GM21619 (cell line): ENCODE data around the gene FAM20A.

ENCODE experiments used
- ATAC-seq: cut with Tn5 transposase; IDR thresholded peaks from one replicate; pipeline ENCODE4 v1.9.1; 2021; ENCODE audit not compliant: unreplicated experiment

FAM20A gene

DNA sequence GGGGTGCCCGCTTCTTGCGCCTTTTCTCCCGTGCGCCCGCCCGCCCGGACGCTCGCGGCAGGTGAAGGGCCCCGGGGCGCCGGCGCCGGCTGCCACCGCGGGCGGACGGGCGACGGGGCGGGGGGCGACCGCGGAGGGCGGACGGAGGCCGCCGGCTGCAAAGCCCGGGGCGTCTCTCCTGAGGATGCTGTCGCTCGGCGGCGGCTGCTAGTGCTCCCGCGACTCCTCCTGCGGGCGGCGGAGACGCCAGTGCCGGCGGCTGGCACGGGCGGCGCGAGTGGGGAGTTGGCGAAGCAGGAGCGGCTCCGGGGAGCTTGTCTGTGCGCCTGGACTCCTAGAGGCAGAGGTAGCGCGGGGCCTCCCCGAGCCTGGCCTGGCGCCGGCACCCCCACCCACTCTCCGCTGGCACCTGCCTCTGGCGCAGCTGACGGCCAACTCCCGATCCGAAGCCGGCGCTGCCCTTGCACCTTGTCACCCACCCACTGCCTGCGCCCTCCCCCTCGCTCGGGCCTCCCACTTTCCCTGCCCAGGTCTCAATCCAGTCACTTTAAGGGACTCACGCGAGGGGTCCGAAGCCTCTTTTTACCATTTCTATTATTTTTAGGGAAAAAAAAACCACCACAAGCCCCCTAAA, at the start of gene FAM20A:
TSS of gene FAM20A (minus strand) at position 437 of the 634 bp plus-strand sequence. CDS start 701 bp downstream, outside the sequence.
- no peak for ATAC-seq

DNA sequence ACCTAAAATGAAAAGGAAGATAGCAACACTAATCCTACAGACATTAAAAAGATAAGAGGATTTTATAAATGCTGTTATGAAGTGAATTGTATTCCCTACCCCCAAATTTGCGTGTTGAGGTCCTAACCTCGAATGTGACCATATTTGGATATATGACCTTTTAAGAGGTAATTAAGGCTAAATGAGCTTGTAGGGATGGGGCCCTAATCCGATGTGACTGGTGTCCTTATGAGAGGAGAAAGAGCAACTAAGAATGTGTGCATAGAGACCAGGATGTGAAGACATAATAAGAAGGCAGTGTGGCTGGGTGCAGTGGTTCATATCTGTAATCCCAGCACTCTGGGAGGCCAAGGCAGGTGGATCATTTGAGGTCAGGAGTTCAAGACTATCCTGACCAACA, 48.2 kb upstream of the FAM20A start:
- no peak for ATAC-seq

DNA sequence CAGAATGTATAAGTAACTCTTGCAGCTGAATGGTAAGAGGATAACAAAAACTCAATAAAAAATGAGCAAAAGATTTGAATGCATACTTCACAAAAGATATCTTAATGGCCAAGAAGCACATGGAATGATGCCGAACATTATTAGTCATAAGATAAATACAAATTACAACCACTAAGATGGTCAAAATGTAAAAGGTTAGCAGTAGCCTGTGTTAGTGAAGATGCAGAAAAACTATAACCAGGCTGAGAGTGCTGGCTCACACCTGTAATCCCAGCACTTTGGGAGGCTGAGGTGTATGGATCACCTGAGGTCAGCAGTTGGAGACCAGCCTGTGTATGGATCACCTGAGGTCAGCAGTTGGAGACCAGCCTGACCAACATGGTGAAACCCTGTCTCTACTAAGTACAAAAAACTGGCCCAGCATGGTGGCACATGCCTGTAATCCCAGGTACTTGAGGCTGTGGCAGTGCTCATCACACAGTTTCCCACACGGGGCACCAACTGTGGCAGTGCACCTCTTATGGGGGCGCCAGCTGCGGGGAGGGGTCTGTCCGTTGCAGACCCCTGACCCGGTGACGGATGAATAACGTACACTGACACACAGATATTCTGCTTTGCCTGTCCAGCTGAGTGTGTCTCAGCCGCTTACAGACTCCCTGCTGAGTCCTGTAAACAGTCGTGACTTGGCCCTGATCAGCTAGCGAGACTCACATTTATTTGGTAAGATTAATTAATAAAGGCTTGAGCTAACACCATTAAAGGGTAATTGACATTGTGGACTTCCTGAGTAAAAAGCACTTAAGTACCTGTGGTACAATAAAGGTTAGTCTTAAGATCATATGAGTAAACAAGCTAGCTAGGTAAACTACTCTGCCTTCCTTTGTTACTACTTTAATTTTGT, 45.7 kb upstream of the FAM20A start:
- no peak for ATAC-seq

DNA sequence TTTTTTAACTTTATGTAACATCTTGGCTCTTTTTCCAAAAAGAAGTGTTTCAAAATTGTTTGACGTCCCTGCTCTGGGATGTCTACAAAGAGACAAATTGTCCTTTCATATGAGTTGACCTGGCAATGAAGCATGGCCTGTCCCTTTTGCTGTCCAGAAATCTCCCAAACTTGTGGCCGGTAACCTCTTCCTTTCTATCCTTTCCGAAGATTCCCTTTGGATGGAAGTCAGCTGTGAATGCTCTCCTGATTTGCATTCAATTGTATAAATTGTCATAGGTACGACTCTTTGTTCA, 40.9 kb upstream of the FAM20A start:
- no peak for ATAC-seq

DNA sequence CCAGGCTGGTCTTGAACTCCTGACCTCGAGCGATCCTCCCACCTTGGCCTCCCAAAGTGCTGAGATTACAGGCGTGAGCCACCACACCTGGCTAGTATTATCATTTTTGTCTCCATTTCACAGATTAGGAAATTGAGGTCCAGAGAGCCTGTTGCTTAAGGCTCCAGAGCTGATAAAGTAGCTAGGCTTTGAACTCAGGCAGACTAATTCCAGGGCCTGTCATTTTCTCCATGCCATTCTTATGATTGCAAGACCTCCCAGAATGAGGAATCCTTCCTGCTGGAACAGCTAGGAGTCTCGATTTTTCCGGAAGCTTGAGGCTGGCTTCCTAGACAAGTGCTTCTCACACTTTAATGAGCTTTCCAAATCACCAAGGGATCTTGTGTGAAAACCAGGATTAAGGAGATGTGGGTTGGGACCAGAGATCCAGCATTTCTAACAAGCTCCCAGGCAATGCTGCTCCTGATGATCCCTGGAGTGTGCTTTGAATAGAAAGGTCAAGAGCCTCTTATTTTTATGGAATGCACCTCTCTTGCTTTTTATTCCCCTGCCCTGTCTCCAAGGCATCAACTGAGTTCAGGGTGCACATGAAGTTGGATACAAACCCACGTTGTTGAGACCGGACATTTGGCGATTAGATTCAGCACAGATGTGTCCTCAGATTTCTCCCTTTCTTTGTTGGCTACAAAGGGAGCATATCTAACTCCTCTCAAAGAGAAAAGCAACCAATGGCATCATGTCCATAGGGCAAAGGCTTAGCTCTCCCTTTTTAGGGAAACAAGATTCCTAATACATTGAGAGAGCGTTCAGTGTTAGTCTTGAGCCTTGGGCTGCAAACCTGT, 40.3 kb upstream of the FAM20A start:
- no peak for ATAC-seq

DNA sequence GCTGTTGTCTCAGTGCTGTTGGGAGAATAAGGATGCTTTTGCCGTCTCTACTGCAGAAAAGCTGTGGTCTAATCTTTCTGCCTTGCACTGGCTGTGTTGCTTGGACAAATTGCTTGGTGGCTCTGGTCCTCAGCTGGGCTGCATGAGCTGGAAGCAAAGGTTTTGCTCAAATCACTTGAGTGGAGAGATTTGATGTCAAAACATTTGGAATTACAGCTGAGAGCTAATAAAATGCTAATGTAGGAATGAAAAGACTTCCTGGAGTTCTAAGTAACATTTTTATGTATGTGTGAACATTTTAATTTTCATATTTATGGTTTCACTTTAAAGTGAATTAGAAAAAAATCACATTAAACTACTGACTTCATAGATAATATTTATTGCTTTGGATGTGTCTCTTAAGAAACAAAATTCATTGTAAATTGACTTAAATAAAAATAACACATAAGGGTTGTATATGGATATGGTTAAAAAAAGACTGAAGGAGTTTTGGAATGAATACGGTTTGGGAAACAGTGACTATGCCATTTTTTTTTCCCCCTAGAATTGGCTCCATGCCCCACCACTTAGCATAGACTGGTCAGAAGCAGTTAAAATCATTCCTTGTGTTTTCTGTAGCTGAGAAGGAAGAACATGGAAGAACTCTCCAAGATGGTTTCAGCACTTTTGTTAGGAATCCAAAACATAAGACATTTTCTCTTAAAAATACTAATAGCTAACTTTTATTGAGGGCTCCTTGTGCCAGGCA, 39.2 kb upstream of the FAM20A start:
- ATAC-seq = no peak

DNA sequence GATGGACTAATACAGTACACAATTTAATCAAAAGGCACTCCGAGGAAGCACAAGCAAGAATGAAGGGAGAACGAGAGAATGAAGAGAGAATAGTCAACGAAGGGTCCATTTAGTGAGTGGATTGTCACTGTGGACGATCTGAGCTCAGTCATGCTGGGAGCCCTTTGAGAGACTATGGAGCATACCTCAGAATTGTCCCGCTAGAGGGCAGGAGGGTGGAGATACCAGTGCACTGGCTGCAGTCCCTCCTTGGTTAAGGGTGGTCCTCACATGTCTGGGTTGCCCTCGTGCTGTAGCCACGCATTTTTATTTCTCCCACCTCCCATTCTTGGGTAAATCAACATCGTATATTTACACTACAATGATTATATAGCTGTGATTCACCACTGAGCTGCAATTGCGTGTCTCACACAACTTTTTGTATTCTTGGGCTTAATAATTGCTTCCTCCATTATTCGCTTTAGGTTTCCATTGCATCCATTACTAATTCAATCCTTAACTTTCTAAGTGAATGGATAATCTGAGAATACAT, 33.2 kb upstream of the FAM20A start:
- ATAC-seq = no peak

DNA sequence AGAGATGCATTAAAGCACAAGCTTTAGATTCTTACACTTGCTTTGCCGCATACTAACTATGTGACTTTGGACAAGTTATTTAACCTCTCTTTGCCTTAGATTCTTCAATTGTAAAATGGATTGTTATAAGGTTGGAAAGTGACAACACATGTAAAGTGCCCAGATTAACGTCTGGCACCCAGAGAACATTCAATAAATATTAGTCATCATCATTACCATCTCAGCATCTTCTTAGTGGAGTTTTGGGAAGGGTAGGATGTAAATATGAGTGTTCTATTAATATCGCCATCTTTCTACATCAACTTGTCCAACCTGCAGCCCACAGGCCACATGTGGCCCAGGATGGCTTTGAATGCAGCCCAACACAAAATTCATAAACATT, 27.4 kb upstream of the FAM20A start:
- no peak for ATAC-seq

DNA sequence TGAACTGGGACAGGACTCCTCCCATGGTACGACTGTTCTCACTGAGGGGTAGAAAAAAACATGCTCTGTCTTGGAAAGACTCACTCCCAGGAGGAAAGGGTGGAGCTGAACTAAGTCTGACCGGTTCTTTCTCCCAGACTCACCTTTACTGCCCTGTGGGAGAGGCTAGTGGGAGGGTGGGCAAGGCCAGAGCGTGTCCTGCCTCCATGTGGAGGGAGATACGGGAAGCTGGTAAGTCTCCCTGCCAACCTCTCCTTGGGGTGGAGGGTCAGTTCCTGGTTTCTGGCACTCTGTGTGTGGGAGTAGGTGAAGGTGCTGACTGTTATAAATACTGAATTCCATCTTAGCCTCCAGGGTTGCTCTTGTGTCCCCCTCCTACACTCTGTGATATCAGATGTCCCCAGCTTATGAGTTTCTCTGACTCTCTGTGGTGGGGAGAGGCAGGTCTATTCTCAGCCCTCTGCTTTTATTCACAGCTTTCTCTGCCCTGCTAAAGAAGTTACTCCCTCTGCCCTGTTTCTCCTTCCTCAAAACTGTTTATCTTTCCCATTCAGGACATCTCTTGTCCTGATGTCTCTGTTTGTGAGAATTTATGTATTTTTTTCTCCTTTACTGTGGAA, 26.9 kb upstream of the FAM20A start:
- ATAC-seq = no peak

DNA sequence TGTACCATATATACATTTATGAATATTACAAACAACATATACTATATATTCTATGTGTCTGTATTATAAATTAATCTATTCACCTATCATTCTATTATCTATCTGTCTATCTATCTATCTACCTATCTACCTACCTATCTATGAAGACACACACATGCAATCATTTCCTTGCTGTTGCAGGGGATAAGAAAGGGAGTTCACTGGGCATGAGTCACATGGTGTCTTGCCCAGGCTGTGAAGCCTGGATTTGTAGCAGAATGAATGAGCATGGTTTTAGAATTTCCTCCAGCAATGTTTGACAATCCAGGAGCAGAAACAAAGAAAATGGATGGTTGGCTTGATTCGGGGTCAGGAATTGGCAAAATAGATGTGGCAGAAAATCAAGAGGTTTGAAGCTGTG, 23.2 kb upstream of the FAM20A start:
- ATAC-seq = no peak

DNA sequence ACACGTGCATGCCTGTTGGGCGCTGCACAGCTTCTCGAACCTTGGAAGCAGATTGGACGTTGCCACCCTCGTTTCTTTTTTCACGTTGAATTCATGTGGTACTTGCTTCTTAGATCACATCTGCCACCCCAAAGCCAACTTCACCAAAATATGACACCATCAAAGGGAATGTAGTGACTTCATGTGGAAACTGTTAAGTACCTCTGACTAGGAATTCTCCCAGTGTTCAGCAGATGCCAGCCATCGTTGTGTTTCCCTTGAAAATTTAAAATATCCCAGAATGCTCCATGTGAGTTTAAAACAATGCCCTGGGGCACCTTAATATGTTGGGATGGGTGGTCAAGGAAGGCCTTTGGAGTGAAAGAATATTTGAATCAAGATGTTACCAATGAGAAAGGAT, 22.6 kb upstream of the FAM20A start:
- ATAC-seq = no peak

DNA sequence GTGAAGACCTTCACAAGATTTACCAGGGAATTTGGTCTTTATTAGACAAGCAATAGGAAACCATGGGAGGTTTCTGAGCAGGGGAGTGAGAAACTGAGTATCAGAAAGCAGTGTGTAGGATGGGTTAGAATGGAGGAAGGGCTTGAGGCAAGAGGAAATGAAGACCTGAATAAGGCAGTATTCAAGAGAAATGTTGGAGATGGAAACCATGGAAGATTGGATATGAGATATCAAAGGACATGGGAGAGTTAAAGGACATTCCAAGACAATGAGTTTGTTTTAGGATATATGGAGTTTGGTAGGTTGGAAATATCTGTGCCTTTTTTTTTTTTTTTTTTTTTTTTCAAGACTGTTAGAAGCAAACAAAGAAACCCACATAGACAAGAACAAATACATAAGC, 21.3 kb upstream of the FAM20A start:
- ATAC-seq = no peak

DNA sequence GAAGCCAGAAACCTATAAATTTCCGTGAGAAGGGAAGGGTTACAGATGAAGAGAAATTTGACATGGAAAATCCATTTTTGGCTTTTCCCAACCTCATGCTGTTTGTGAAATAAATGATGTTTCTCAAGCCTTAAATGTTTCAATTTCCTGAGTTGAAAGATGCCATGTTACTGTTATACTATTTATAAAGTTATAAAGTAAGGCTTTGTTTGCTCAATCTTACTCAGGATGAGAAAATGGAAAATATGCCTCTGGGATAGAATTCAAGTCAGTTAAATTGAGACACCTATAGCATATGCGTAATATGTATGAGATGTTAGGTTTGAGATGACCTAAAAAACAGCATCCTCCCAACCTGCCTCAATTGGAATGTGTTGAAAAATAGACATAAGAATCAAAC, 19.9 kb upstream of the FAM20A start:
- no peak for ATAC-seq

DNA sequence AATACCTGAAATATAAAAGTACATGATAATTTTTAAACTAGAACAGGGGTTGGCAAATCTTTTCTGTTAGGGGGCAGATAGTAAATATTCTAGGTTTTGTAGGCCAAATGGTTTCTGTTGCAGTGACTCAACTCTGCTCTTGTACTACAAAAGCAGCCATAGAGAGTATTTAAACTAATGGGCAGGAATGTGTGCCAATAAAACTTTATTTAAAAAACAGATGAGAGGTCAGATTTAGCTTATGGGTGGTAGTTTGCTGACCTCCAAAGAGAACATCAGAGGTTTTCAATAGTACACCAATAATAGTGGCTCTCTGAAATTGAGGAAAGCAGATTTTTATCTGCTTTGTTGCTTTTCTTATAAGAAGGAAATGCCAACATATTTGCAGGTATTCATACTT, 15.2 kb upstream of the FAM20A start:
- ATAC-seq = no peak

DNA sequence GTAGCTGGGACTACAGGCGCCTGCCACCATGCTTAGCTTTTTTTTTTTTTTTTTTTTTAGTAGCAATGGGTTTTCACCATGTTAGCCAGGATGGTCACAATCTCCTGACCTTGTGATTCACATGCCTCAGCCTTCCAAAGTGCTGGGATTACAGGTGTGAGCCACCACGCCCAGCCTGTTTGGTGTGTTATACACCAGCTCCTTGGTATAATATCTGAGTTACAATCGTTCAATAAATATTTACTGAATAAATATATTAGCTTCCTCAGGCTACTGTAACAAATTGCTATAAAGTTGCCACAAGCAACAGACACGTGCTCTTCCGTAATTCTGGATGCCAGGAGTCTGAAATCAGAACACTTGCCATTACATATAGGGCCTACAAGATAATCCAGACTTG, 13.6 kb upstream of the FAM20A start:
- no peak for ATAC-seq

DNA sequence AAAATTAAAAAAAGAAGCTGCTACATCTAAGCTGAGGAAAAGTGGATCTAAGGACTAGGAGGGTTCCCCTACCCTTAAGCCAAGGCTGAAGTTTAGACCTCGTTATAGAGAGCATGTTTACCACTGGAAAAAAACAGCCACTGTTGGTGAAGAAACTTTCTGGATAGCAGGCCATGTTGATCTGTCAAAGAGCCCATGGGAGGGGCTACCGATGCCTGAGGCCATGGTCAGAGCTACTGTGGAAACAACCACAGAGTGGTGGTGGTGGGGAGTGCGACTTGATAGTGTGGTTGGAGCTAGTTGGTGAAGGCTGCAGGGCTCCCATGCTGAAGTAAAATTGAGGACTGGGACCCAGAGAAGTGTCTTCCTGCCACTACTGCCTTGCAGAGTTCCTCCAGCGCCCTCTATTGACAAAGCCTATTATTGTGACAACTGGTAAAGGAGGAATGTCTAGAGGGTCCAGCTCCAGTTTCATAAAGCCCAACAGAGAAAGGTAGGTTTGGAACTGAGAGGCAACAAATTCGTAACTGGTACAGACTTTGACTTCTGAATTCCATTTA, 12.7 kb upstream of the FAM20A start:
- no peak for ATAC-seq

DNA sequence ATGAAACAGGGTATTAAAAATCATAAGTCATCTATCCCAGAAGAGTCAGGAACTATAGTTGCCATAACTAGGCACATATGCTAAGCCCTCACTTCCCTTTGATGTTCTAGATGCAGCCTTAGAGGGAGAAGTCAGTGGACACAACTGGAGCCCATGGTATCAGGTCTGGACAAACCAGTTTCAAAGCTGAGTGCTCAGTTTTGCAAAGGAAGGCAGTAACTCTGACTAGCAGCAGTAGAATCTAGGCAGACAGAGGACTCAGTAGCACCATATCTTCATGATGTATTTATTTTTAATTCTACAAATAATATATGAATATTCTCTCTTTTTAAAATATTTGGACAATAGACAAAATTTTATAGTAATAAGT, 11.7 kb upstream of the FAM20A start:
- no peak for ATAC-seq

DNA sequence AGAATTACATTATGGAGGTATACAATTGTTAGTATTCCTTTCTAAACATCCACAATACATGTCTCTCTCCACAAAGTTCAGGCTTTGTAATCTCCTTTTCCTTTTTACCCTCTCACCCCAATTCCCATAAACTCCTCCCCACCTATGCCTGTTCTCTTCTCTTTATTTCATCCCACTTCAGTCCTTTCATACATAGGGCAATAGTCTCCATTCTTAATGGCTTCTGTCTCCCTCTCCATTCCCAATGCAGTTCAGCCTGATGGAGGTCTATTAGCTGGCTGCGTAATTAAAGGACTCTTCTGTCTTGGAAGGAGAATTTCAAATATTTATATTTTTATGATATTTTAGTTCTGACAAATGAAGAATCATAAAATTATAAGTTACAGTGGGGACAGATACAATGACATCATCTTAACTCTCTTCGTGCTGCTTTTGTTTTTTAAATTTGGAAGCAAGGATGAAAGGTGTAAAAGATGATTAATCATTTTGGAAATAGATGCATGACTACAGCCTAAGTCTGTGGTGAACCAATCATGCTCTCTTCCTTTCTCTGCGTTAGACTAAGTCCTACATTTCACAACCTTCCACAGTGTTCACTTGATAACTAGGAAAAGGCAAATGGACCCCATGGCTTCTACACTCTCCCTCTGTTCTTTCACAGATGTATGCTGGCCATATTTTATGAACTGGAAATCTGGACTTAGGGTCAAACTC, 11.2 kb upstream of the FAM20A start:
- ATAC-seq = no peak

DNA sequence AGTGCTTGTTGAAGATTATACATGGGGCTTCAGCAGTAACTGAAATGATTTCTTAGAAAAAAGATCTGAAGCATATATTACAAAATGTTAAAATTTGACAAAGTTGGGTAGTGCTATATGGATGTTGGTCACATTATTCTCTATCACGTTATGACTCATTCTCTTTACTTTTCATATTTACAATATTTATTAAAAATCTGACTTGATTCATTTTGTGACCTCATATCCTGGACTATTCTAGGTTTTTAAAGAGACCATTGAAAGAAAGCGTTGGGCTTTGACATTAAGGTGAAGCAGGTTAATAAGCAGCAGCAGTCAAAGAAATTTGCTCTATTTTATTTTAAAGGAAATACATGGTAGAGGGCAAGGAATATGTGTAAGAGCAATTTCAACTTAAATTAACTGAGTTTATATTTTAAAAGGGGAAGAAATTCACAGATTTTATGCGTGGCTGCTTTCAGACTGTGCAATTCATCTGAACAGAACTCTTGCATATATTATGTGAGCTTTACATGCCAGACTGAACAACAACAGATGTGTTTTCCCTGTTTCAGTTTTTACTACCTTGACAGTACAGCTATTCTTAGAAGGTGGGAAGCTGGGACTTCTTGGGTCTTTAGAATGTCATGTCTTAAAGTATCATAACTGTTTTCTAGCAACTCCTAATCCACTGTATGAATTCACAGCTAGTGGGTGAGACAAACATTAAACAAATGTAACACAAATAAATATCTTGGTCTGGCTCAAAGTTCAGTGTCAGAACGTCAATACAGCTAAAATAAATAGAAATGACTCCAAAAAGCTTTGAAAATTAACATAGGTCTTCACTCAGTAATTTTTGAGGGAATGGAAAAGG, 10.4 kb upstream of the FAM20A start:
- no peak for ATAC-seq
